ENCODE data around the gene SLC1A1. TPM values are rescaled to one million over a fixed set of nuclear protein-coding genes. Genes with fewer than 3 reads are reported as not detected.

SLC1A1 gene
- total RNA-seq, 2 experiments from 2014 or later, result not detected

DNA sequence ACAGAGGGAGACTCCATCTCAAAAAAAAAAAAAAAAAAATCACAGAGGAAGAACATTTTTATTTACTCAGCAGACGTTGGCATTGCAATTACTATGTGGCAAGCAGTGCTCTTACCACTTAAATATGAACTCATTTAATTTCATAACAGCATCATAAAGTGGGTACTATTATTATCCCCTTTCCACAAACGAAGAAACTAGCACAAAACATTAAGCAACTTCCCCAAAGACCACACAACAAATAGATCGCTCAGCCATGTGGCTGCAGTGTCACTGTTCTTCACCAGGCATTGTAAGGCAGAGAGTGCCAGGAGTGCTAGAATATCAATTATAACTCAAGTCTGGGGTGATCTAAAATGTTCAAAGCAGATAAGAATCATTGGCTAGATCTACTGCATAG, 102.0 kb downstream of the SLC1A1 start:
- intact Hi-C loops (cut with micrococcal nuclease; ENCODE audit: unreplicated experiment), result no loop called here
- no peaks in the 10 kb centered on the region for H3K36me3 ChIP-seq (ENCODE audit: insufficient read depth, low read length)
- no peaks in the 10 kb centered on the region for H3K79me2 ChIP-seq (ENCODE audit: insufficient read depth, low read depth, low read length)
- no peak for TF ChIP-seq EZH2phosphoT487 (IDR thresholded peaks at IDR 0.05; ENCODE audit: borderline replicate concordance, low read depth, low read length)
- TF ChIP-seq, protein P1, sequence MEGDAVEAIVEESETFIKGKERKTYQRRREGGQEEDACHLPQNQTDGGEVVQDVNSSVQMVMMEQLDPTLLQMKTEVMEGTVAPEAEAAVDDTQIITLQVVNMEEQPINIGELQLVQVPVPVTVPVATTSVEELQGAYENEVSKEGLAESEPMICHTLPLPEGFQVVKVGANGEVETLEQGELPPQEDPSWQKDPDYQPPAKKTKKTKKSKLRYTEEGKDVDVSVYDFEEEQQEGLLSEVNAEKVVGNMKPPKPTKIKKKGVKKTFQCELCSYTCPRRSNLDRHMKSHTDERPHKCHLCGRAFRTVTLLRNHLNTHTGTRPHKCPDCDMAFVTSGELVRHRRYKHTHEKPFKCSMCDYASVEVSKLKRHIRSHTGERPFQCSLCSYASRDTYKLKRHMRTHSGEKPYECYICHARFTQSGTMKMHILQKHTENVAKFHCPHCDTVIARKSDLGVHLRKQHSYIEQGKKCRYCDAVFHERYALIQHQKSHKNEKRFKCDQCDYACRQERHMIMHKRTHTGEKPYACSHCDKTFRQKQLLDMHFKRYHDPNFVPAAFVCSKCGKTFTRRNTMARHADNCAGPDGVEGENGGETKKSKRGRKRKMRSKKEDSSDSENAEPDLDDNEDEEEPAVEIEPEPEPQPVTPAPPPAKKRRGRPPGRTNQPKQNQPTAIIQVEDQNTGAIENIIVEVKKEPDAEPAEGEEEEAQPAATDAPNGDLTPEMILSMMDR (conservative IDR thresholded peaks at IDR 0.05; ENCODE audit: low read length), result no peak
- H3K27ac ChIP-seq (ENCODE audit: low read depth, low read length, poor library complexity, severe bottlenecking), result no peak overlapping the region
- H3K4me3 ChIP-seq (ENCODE audit: low read depth, low read length, poor library complexity, severe bottlenecking), result no peak overlapping the region
- H4K20me1 ChIP-seq (ENCODE audit: insufficient read depth, low read length), result no peaks in the 10 kb centered on the region
- ChIA-PET CTCF (ENCODE audit: unreplicated experiment) (no interaction called here), POLR2A (interaction anchor here (0.7 kb wide), 2 partner anchors 110 to 1377 kb away, joined by 3 read pairs; no protein-coding TSS in a partner anchor)
- no peak overlapping the region for H2AFZ ChIP-seq (ENCODE audit: low read length)
- H3K9me3 ChIP-seq (ENCODE audit: low read length), result no peaks in the 10 kb centered on the region
- BruUV-seq (replicated peaks), result no TSS peak
- no peaks in the 10 kb centered on the region for H3K9me2 ChIP-seq (ENCODE audit: insufficient read depth, low read length)
- H3K4me1 ChIP-seq (ENCODE audit: insufficient read depth, low read length, poor library complexity, severe bottlenecking), result no peaks in the 10 kb centered on the region
- DNase-seq (ENCODE audit: low spot score), result no peak
- H3K4me2 ChIP-seq (ENCODE audit: low read length), result no peak overlapping the region

DNA sequence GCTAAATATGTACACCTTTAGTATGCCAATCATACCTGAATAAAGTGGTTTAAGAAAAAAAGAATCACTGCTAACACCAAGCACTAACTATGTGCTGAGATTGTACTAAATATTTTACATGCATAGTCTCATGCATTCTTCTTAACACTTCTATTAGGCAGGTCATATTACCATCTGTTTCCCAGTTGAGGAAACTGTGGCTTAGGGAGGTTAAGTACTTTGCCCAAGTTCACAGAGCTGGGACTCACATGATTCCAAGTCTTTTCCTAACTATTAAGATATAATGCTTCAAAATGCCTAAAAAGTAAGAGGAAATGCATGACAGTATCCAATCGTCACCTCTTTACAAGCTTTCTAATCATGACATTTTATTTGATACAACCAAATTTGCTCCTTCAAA, 102.6 kb downstream of the SLC1A1 start:
- H3K4me2 ChIP-seq (ENCODE audit: low read length), result no peak overlapping the region
- no peaks in the 10 kb centered on the region for H3K4me1 ChIP-seq (ENCODE audit: insufficient read depth, low read length, poor library complexity, severe bottlenecking)
- TF ChIP-seq EZH2phosphoT487 (IDR thresholded peaks at IDR 0.05; ENCODE audit: borderline replicate concordance, low read depth, low read length), result no peak
- TF ChIP-seq, protein P1 (conservative IDR thresholded peaks at IDR 0.05; ENCODE audit: low read length), result no peak
- POLR2A ChIA-PET, result interaction anchor here (0.6 to 0.7 kb wide), 2 partner anchors 109 to 139 kb away, joined by 3 read pairs; no protein-coding TSS in a partner anchor
- no peak for DNase-seq (ENCODE audit: low spot score)
- no TSS peak for BruUV-seq (replicated peaks)
- CTCF ChIA-PET (ENCODE audit: unreplicated experiment), result no interaction called here
- no peak overlapping the region for H3K4me3 ChIP-seq (ENCODE audit: low read depth, low read length, poor library complexity, severe bottlenecking)
- no peak overlapping the region for H2AFZ ChIP-seq (ENCODE audit: low read length)
- H3K9me2 ChIP-seq (ENCODE audit: insufficient read depth, low read length), result no peaks in the 10 kb centered on the region
- H3K9me3 ChIP-seq (ENCODE audit: low read length), result no peaks in the 10 kb centered on the region
- no peak overlapping the region for H3K27ac ChIP-seq (ENCODE audit: low read depth, low read length, poor library complexity, severe bottlenecking)
- intact Hi-C loops (cut with micrococcal nuclease; ENCODE audit: unreplicated experiment), result no loop called here
- H4K20me1 ChIP-seq (ENCODE audit: insufficient read depth, low read length), result no peaks in the 10 kb centered on the region
- H3K36me3 ChIP-seq (ENCODE audit: insufficient read depth, low read length), result no peaks in the 10 kb centered on the region
- H3K79me2 ChIP-seq (ENCODE audit: insufficient read depth, low read depth, low read length), result no peaks in the 10 kb centered on the region

DNA sequence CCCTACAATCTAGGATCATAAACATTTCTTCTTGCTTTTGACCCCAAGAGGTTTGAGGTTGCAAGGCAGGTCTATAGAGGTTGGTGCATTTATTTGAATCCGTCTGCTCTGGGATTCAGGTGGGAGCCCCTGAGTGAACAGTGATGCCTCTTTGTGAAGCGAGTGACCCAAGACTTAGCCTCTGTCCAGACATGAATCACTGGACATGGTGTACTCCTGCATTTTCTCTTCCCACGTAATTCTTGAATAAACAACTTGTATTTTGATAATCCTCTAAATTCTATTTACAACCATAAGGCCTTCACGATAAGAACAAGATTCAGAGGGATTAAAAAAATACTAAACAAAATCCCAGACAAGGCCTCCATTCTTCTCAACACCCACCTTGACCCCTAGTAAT, 104.3 kb downstream of the SLC1A1 start:
- Histone ChIP-seq H3K4me1 (ENCODE audit: insufficient read depth, low read length, poor library complexity, severe bottlenecking) (no peaks in the 10 kb centered on the region), H2AFZ (ENCODE audit: low read length) (no peak overlapping the region), H3K27ac (ENCODE audit: low read depth, low read length, poor library complexity, severe bottlenecking) (no peak overlapping the region), H3K4me3 (ENCODE audit: low read depth, low read length, poor library complexity, severe bottlenecking) (no peak overlapping the region), H3K9me2 (ENCODE audit: insufficient read depth, low read length) (no peaks in the 10 kb centered on the region), H4K20me1 (ENCODE audit: insufficient read depth, low read length) (no peaks in the 10 kb centered on the region), H3K4me2 (ENCODE audit: low read length) (no peak overlapping the region), H3K9me3 (ENCODE audit: low read length) (no peaks in the 10 kb centered on the region), H3K79me2 (ENCODE audit: insufficient read depth, low read depth, low read length) (no peaks in the 10 kb centered on the region), H3K36me3 (ENCODE audit: insufficient read depth, low read length) (no peaks in the 10 kb centered on the region)
- CTCF ChIA-PET (ENCODE audit: unreplicated experiment), result no interaction called here
- no peak for DNase-seq (ENCODE audit: low spot score)
- TF ChIP-seq EZH2phosphoT487 (IDR thresholded peaks at IDR 0.05; ENCODE audit: borderline replicate concordance, low read depth, low read length), result no peak
- TF ChIP-seq, protein P1 (conservative IDR thresholded peaks at IDR 0.05; ENCODE audit: low read length), result no peak
- intact Hi-C loops (cut with micrococcal nuclease; ENCODE audit: unreplicated experiment), result no loop called here
- no TSS peak for BruUV-seq (replicated peaks)
- POLR2A ChIA-PET, result no interaction called here
